ENCODE results near the gene SCAI.
"Not testable (repeated sequence)": the region's sequence is repeated elsewhere in the genome, so short reads cannot be mapped to it uniquely, and the experiment has no call there.

Gene SCAI

DNA sequence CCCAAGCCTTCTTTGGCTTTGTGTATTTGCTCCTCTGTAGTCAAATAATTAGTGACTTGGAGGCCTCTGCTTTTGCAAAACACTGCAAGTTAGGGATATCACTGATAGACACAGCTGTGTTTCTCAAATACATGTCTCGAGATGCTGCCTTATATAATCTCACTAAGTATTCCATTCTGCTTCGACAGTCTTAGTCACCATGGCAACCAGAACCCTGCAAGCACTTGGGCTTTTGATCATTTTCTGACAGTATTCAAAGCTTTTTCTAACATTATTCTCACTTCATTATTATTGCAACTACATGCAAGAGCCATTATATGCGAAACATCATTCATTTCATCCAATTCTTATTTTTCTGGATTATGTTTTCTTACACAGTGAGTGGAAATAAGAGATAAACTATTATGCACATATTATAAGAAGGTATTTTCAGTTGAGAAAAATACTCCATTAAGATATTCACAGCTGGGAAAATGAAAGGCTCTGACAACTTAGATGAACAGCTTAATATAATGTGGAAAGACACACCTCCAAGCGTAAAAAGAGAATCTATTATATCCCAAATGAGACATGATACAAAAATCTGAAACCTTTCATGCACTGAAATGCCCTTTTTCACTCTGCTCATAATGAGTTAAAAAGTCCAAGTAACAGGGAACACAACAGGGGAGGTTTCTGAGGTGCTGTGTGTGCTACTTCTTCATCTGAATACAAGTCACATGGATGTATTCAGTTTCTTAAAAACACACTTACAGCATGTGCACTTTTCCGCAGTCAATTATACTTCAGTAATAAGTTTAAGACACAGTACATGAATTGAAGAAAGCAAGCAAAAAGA lies 93.9 kb downstream of the SCAI start:
- Histone ChIP-seq H3K27ac (no peak overlapping the region), H3K4me3 (no peak overlapping the region)
- TF ChIP-seq, protein P1, sequence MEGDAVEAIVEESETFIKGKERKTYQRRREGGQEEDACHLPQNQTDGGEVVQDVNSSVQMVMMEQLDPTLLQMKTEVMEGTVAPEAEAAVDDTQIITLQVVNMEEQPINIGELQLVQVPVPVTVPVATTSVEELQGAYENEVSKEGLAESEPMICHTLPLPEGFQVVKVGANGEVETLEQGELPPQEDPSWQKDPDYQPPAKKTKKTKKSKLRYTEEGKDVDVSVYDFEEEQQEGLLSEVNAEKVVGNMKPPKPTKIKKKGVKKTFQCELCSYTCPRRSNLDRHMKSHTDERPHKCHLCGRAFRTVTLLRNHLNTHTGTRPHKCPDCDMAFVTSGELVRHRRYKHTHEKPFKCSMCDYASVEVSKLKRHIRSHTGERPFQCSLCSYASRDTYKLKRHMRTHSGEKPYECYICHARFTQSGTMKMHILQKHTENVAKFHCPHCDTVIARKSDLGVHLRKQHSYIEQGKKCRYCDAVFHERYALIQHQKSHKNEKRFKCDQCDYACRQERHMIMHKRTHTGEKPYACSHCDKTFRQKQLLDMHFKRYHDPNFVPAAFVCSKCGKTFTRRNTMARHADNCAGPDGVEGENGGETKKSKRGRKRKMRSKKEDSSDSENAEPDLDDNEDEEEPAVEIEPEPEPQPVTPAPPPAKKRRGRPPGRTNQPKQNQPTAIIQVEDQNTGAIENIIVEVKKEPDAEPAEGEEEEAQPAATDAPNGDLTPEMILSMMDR (IDR thresholded peaks at IDR 0.05) = no peak
- DNase-seq (ENCODE audit: low spot score) = no peak

DNA sequence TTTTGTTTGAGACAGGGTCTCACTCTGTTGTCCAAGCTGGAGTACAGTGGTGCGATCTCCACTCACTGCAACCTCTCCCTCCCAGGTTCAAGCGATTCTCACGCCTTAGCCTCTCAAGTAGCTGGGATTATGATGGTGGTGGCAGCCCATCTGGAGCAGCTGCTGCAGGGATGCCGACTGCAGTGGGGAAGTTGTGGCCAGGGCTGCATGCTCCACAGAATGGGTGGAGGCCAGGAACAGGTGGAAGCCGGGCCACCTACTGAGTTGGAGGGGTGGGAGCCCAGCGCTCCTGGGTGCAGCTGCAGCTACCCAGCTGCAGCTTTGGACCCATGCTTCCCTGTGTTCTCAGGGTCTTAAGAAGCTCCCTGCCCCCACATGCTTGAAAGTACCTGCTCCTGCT lies 99.7 kb downstream of the SCAI start:
- TF ChIP-seq, protein P1 (IDR thresholded peaks at IDR 0.05) = no peak
- no peak overlapping the region for H3K4me3 ChIP-seq
- no peak for DNase-seq (ENCODE audit: low spot score)
- no peak overlapping the region for H3K27ac ChIP-seq

DNA sequence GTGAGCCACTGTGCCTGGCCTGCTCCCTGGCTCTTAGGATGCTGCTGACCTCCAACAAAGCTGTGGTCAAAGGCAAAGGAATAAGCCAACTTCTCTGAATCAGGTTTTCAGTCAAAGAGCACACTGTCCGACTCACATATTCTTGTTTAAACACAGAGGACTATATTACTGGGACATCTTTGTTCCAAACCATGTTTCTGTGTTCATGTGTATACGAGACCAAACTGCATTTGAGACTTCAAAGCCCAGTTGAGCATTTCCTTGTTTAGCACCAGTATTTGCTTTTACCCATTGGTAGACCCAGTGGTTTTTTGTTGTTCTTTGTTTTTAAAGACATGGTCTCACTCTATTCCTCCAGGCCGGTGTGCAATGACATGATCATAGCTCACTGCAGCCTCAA lies 100.2 kb downstream of the SCAI start:
- TF ChIP-seq, protein P1 (IDR thresholded peaks at IDR 0.05) = no peak
- H3K4me3 ChIP-seq = no peak overlapping the region
- no peak overlapping the region for H3K27ac ChIP-seq
- no peak for DNase-seq (ENCODE audit: low spot score)

DNA sequence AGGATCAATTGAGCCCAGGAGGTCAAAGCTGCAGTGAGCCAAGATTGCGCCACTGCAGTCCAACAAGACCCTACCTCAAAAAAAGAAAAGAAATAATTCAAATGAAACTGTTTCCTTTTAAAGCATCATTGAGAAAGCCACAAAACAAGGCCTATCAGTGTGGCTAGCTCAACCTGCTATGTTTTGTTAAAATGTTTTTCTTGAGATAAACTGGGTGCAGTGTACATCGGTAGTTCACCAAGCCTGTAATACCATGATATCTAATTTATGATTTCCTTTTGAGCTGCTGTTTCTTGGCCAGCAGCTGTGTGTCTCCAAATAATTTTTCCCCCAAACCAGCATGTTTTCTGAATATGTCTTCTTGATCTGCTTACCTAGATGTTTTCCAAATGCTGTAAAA lies 105.2 kb downstream of the SCAI start:
- TF ChIP-seq, protein P1 (IDR thresholded peaks at IDR 0.05) = no peak
- H3K27ac ChIP-seq = no peak overlapping the region
- no peak for DNase-seq (ENCODE audit: low spot score)
- H3K4me3 ChIP-seq = no peak overlapping the region

DNA sequence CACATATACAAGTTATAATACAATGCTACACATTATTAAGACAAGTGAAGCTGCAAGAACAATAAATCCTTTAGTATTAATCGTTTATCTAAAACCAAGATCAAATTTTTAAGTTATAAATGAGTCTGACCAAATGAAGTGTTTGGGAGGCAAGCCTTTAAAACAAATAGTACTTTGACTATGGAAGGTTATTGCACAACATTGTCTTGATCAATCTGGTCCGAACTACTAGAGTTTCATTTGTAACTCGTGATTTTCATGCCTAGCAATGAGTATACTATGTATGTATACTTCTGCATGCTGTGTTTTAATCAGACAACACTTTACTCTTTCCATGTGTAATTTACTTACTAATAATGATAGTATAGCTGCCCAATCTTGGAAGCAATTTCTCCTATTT lies 115.3 kb downstream of the SCAI start:
- no peak overlapping the region for H3K27ac ChIP-seq
- H3K4me3 ChIP-seq = no peak overlapping the region
- TF ChIP-seq, protein P1 (IDR thresholded peaks at IDR 0.05) = no peak
- DNase-seq (ENCODE audit: low spot score) = no peak

DNA sequence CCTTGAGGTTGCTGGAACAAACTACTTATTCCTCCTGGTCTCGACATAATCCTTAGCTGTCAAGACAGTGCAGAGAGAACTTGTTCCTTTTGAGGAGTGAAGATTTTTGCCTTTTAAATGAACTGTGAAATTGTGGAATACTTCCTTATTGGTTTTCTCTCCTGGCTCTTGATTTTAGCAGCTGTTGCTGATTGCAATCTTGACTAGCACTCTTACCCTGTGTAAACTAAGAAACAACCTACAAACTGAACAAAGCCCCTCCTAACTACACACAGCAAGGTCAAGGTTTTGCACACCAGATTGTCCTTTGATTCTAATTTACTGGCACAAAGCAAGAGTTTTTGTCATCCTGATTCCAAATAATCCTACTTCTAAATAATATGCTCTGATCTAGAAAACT lies 118.4 kb downstream of the SCAI start:
- no peak for DNase-seq (ENCODE audit: low spot score)
- H3K27ac ChIP-seq = no peak overlapping the region
- H3K4me3 ChIP-seq = no peak overlapping the region
- TF ChIP-seq, protein P1 (IDR thresholded peaks at IDR 0.05) = no peak

DNA sequence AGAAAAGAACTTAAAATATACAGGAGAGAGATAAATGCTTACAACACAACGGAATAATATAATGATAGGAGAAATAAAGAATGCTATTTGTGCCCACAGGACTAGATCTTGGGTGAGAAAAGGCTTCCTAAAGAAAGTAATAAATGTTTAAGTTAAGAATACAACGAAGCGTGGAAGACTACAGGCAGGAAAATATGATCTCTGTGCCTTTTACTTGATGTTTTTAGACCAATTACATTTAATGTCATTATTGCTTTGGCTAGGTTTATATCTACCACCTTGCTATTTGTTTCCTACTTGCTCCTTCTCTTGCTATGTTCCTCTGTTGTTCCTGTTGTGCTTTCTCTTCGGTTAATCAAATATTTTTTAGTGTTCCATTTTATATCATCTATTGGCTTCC lies 122.3 kb downstream of the SCAI start:
- Histone ChIP-seq H3K4me3 (no peak overlapping the region), H3K27ac (no peak overlapping the region)
- DNase-seq (ENCODE audit: low spot score) = no peak
- TF ChIP-seq, protein P1 (IDR thresholded peaks at IDR 0.05) = no peak

DNA sequence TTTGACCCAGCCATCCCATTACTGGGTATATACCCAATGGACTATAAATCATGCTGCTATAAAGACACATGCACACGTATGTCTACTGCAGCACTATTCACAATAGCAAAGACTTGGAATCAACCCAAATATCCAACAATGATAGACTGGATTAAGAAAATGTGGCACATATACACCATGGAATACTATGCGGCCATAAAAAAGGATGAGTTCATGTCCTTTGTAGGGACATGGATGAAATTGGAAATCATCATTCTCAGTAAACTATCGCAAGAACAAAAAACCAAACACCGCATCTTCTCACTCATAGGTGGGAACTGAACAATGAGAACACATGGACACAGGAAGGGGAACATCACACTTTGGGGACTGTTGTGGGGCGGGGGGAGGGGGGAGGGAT lies 127.7 kb downstream of the SCAI start:
- not testable (repeated sequence) for H3K27ac ChIP-seq; DNase-seq (ENCODE audit: low spot score); H3K4me3 ChIP-seq

DNA sequence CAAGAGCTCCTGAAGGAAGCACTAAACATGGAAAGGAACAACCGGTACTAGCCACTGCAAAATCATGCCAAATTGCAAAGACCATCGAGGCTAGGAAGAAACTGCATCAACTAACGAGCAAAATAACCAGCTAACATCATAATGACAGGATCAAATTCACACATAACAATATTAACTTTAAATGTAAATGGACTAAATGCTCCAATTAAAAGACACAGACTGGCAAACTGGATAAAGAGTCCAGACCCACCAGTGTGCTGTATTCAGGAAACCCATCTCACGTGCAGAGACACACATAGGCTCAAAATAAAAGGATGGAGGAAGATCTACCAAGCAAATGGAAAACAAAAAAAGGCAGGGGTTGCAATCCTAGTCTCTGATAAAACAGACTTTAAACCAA lies 131.3 kb downstream of the SCAI start:
- not testable (repeated sequence) for H3K27ac ChIP-seq; DNase-seq (ENCODE audit: low spot score); H3K4me3 ChIP-seq

All from coronary artery (tissue), 2 donors.